ENCODE data around the gene VWDE. TPM values are rescaled to one million over a fixed set of nuclear protein-coding genes. Genes with fewer than 3 reads are reported as not detected.

The VWDE gene
- total and polyA plus RNA-seq, 2 of the 8 experiments (the other 6 are each of a cell fraction or from before 2014, with no cell fraction given): 11.0 to 21.2 TPM

DNA sequence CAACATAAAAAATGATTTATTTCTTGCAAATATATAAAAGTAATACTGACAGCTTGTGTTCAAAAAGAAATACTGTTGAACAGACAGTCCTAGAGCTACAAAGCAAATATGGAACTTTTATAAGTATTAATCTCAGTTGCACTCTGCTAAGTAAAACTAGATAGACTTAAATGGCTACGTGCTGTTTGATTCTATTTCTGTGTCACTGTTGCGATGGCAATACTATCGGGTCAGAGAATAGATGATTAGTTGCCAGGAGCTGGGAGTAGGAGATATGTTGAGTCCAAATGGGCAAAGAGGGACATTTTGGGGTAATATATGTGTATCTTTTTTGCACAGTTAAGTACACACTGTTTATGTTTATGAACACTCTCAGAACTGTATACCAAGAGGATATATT lies 41.1 kb upstream of the VWDE start:
- no peak overlapping the region for H2BK120ac ChIP-seq (replicated peaks; ENCODE audit: low read depth, low read length)
- no peak overlapping the region for H3K27ac ChIP-seq (ENCODE audit: low read depth, low read length)
- no peaks in the 10 kb centered on the region for H3K79me2 ChIP-seq (ENCODE audit: control insufficient read depth in 1 of 2, insufficient read depth in 2 of 2, low read length in 2 of 2)
- TF ChIP-seq GTF2F1 (IDR thresholded peaks at IDR 0.05; ENCODE audit: borderline replicate concordance, low read depth, low read length) (no peak), MAX (IDR thresholded peaks at IDR 0.05) (no peak)
- no peak overlapping the region for H4K91ac ChIP-seq (replicated peaks; ENCODE audit: insufficient read length, low read length)
- no peak overlapping the region for H3K4ac ChIP-seq (replicated peaks; ENCODE audit: insufficient read length, low read depth, low read length)
- H3K56ac ChIP-seq (replicated peaks; ENCODE audit: insufficient read length, low read depth, low read length): no peak overlapping the region
- no peak overlapping the region for H3K23ac ChIP-seq (ENCODE audit: insufficient read length)
- FAIRE-seq (no peak), DNase-seq (ENCODE audit: low read depth in 1 of 2, low spot score in 2 of 2) (no peak)
- no peaks in the 10 kb centered on the region for H3K9me3 ChIP-seq (ENCODE audit: insufficient read depth in 2 of 2, low read depth in 1 of 2, low read length in 1 of 2)
- H4K20me1 ChIP-seq (replicated peaks in 1 of 2; ENCODE audit: control insufficient read depth in 1 of 2, insufficient read depth in 2 of 2, low read length in 2 of 2): no peaks in the 10 kb centered on the region
- ChIA-PET CTCF (ENCODE audit: partially characterized antibody) (interaction anchor here (0.7 to 4.0 kb wide), 3 partner anchors 11 to 15 kb away, joined by 3 to 25 read pairs (median 5); no protein-coding TSS in a partner anchor), POLR2A (ENCODE audit: partially characterized antibody) (no interaction called here)
- no peak overlapping the region for H2BK12ac ChIP-seq (ENCODE audit: low read depth, low read length)
- H3K4me1 ChIP-seq (replicated peaks in 1 of 4; ENCODE audit: control insufficient read depth in 3 of 4, insufficient read depth in 4 of 4, low read length in 3 of 4): no peaks in the 10 kb centered on the region
- no peak overlapping the region for H4K8ac ChIP-seq (ENCODE audit: extremely low read depth, insufficient read depth, low read length)
- no peaks in the 10 kb centered on the region for H3K23me2 ChIP-seq (ENCODE audit: low read depth, low read length)
- H3K14ac ChIP-seq (ENCODE audit: insufficient read length): no peak overlapping the region
- H2BK15ac ChIP-seq (ENCODE audit: low read length): no peak overlapping the region
- WGBS, 2 experiments (ENCODE audit: extremely low coverage in 1 of 2, insufficient coverage in 1 of 2, insufficient read length in 1 of 2, insufficient replicate concordance in 2 of 2, low coverage in 1 of 2, low lambda C conversion rate in 2 of 2, missing lambda C conversion rate in 1 of 2): 93% methylated on average over 3 of the region's 3 CpGs; no CpG with 5 or more reads in 1 of the 2 experiments
- no peaks in the 10 kb centered on the region for H3K79me1 ChIP-seq (ENCODE audit: low read depth, low read length)
- no peak overlapping the region for H3K9ac ChIP-seq (replicated peaks in 1 of 4; ENCODE audit: extremely low read depth in 1 of 4, low read depth in 3 of 4, low read length in 3 of 4)
- H2AFZ ChIP-seq (ENCODE audit: low read length): no peak overlapping the region
- no peak overlapping the region for H3K4me2 ChIP-seq (ENCODE audit: insufficient read depth in 1 of 2, low read depth in 2 of 2, low read length in 2 of 2)
- no peak overlapping the region for H2BK5ac ChIP-seq (ENCODE audit: low read depth, low read length)
- H2BK20ac ChIP-seq (ENCODE audit: low read length): no peak overlapping the region
- no peaks in the 10 kb centered on the region for H3K27me3 ChIP-seq (replicated peaks in 1 of 4; ENCODE audit: control insufficient read depth in 3 of 4, extremely low read depth in 1 of 4, insufficient read depth in 3 of 4, low read length in 3 of 4)
- H3K4me3 ChIP-seq (ENCODE audit: extremely low read depth in 1 of 4, insufficient read depth in 2 of 4, low read depth in 3 of 4, low read length in 4 of 4): no peak overlapping the region
- no peak overlapping the region for H4K5ac ChIP-seq (ENCODE audit: insufficient read length, low read depth, low read length)
- H2AK5ac ChIP-seq (ENCODE audit: low read depth, low read length): no peak overlapping the region
- H3K36me3 ChIP-seq (ENCODE audit: control insufficient read depth in 2 of 4, insufficient read depth in 4 of 4, low read length in 3 of 4): no peaks in the 10 kb centered on the region
- H3K18ac ChIP-seq (ENCODE audit: extremely low read depth, low read length): no peak overlapping the region

Data from H1 (cell line).